ENCODE measurements around the gene TMEM202. TPM values are rescaled to one million over a fixed set of nuclear protein-coding genes. Genes with fewer than 3 reads are reported as not detected.

The TMEM202 gene, protein sequence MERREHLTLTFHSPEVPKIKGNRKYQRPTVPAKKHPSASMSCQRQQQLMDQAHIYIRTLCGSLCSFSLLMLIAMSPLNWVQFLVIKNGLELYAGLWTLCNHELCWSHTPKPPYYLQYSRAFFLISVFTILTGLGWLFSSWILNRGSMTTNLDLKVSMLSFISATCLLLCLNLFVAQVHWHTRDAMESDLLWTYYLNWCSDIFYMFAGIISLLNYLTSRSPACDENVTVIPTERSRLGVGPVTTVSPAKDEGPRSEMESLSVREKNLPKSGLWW
- total RNA-seq (not detected), total RNA-seq (0 reads per million in 29 experiments)
- not detected for total RNA-seq (2013)

DNA sequence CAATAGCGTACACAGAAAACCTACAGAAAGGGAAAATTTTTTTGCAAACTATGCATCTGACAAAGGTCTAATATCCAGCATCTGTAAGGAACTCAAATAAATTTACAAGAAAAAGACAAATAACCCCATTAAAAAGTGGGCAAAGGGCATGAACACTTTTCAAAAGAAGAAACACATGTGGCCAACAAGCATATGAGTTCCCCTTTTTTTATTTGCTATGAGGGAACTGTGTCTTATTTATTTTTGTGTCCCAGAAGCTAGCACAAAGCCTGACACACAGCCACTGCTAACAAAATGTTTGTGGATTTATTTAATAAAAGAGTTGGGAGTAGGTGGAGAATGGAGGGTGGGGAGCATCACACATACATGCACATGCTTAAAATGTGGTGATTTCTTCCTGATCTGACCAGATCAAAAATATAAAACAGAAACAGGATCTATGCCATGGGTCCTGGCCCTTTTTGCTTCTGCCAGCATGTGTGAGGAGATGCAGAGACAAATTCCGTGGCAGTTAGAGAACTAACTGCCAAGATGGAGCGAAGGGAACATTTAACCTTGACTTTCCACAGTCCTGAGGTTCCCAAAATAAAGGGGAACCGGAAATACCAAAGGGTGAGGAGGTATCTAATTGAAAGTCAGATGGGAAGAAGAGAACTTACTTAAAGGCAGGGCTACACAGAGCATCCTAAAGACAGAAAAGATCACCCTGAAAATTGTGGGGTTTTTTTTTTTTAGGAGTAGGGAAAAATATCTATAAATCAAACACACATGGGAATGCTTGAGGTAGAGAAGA is at the start of gene TMEM202:
Gene TMEM202, plus strand, starts transcription at position 510 of the 793 bp plus-strand sequence. Its CDS starts 22 bp downstream, at position 532.
- ATAC-seq (replicated peaks in 1 of 4): no peak
- H3K4me1 ChIP-seq (ENCODE audit: control insufficient read depth in 1 of 2, extremely low read depth in 1 of 2, insufficient read depth in 2 of 2, low read length in 2 of 2): no peaks in the 10 kb centered on the region
- 56% methylated on average over 2 of the region's 4 CpGs for WGBS (ENCODE audit: insufficient coverage)
- H3K9me3 ChIP-seq: no peaks in the 10 kb centered on the region
- no peak within 1 kb of the TSS for H3K4me3 ChIP-seq (ENCODE audit: control insufficient read depth in 1 of 2, extremely low read depth in 1 of 2, low read length in 1 of 2)
- Mint-ChIP-seq H3K4me3 (no peak within 1 kb of the TSS), H3K27ac (no peak within 1 kb of the TSS), H3K27me3 (peaks cover 10 to 12% of the 10 kb centered on the region in 2 donors), H3K4me1 (no peaks in the 10 kb centered on the region), H3K36me3 (no peaks in the 10 kb centered on the region), H3K9me3 (no peaks in the 10 kb centered on the region)
- no peak within 1 kb of the TSS for H3K27ac ChIP-seq (ENCODE audit: low read length)
- CTCF ChIA-PET: no interaction called here
- H3K27me3 ChIP-seq (replicated peaks in 1 of 2; ENCODE audit: control insufficient read depth in 2 of 2, extremely low read depth in 1 of 2, insufficient read depth in 2 of 2, low read length in 1 of 2): peaks cover under 1 to 5% of the 10 kb centered on the region in 2 experiments
- POLR2A ChIA-PET: no interaction called here
- no peaks in the 10 kb centered on the region for H3K36me3 ChIP-seq (ENCODE audit: control insufficient read depth in 2 of 2, extremely low read depth in 1 of 2, insufficient read depth in 1 of 2, low read length in 1 of 2)
- DNase-seq: no peak

GRCh38 chr15:72353266-72353665 is 44.8 kb upstream of the TMEM202 start:
- Histone ChIP-seq H3K4me3 (ENCODE audit: control insufficient read depth in 1 of 2, extremely low read depth in 1 of 2, low read length in 1 of 2) (no peak overlapping the region), H3K27me3 (replicated peaks in 1 of 2; ENCODE audit: control insufficient read depth in 2 of 2, extremely low read depth in 1 of 2, insufficient read depth in 2 of 2, low read length in 1 of 2) (no peaks in the 10 kb centered on the region), H3K27ac (ENCODE audit: low read length) (no peak overlapping the region), H3K4me1 (ENCODE audit: control insufficient read depth in 1 of 2, extremely low read depth in 1 of 2, insufficient read depth in 2 of 2, low read length in 2 of 2) (no peaks in the 10 kb centered on the region), H3K9me3 (no peaks in the 10 kb centered on the region), H3K36me3 (ENCODE audit: control insufficient read depth in 2 of 2, extremely low read depth in 1 of 2, insufficient read depth in 1 of 2, low read length in 1 of 2) (peaks cover 11 to 89% of the 10 kb centered on the region in 2 donors)
- Mint-ChIP-seq H3K4me1 (peaks cover 0 to 9% (median 8%) of the 10 kb centered on the region in 3 donors), H3K36me3 (peaks cover 58% of the 10 kb centered on the region), H3K27ac (no peak overlapping the region), H3K9me3 (no peaks in the 10 kb centered on the region), H3K27me3 (no peaks in the 10 kb centered on the region), H3K4me3 (no peak overlapping the region)
- whole genome bisulfite sequencing (ENCODE audit: insufficient coverage): 93% methylated on average over 2 of the region's 2 CpGs
- no peak for ATAC-seq (replicated peaks in 1 of 4)
- no peak for DNase-seq
- ChIA-PET POLR2A (no interaction called here), CTCF (no interaction called here)

DNA sequence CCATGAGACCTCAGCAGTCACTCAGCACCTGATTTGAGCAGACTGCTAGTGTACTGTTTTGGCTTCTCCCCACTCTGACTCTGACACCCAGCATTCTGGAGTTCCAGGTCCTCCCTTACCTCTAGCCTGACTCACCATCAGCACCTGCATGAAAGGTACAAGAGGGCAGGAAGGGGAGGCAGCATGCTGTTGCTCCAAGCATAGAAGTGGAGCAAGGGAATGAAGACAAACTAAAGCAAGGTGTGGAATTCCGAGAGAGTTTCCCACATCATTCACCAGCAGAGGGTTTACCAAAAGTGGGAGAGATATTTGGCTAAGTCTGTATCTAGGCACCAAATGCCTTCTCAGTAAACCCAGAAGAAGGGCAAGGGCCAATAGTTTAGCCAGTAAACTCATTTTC is 43.6 kb upstream of the TMEM202 start:
- no peaks in the 10 kb centered on the region for H3K9me3 Mint-ChIP-seq
- Histone ChIP-seq H3K9me3 (no peaks in the 10 kb centered on the region), H3K4me1 (ENCODE audit: control insufficient read depth in 1 of 2, extremely low read depth in 1 of 2, insufficient read depth in 2 of 2, low read length in 2 of 2) (peaks cover 0 to 9% of the 10 kb centered on the region in 2 experiments), H3K27me3 (replicated peaks in 1 of 2; ENCODE audit: control insufficient read depth in 2 of 2, extremely low read depth in 1 of 2, insufficient read depth in 2 of 2, low read length in 1 of 2) (no peaks in the 10 kb centered on the region), H3K4me3 (ENCODE audit: control insufficient read depth in 1 of 2, extremely low read depth in 1 of 2, low read length in 1 of 2) (no peak overlapping the region), H3K36me3 (ENCODE audit: control insufficient read depth in 2 of 2, extremely low read depth in 1 of 2, insufficient read depth in 1 of 2, low read length in 1 of 2) (peaks cover 4 to 79% of the 10 kb centered on the region in 2 donors), H3K27ac (ENCODE audit: low read length) (no peak overlapping the region)
- no peak for ATAC-seq (replicated peaks in 1 of 4)
- no CpG with 5 or more reads among the region's 1 CpG for WGBS (ENCODE audit: insufficient coverage)
- no peak overlapping the region for H3K4me3 Mint-ChIP-seq
- H3K4me1 Mint-ChIP-seq: peaks cover 10 to 19% (median 19%) of the 10 kb centered on the region in 3 donors
- DNase-seq: no peak
- no peaks in the 10 kb centered on the region for H3K27me3 Mint-ChIP-seq
- H3K27ac Mint-ChIP-seq: no peak overlapping the region
- CTCF ChIA-PET: interaction anchor here in 1 of 2 donors (0.6 kb wide), 1 partner anchor 45 kb away, joined by 3 read pairs; no protein-coding TSS in a partner anchor
- peaks cover 47% of the 10 kb centered on the region for H3K36me3 Mint-ChIP-seq
- POLR2A ChIA-PET: no interaction called here

- Histone ChIP-seq H3K36me3 (ENCODE audit: control insufficient read depth in 2 of 2, extremely low read depth in 1 of 2, insufficient read depth in 1 of 2, low read length in 1 of 2) (peaks cover 4 to 46% of the 10 kb centered on the region in 2 donors), H3K4me3 (ENCODE audit: control insufficient read depth in 1 of 2, extremely low read depth in 1 of 2, low read length in 1 of 2) (no peak overlapping the region), H3K4me1 (ENCODE audit: control insufficient read depth in 1 of 2, extremely low read depth in 1 of 2, insufficient read depth in 2 of 2, low read length in 2 of 2) (peaks cover 0 to 9% of the 10 kb centered on the region in 2 experiments), H3K9me3 (no peaks in the 10 kb centered on the region), H3K27ac (ENCODE audit: low read length) (no peak overlapping the region), H3K27me3 (replicated peaks in 1 of 2; ENCODE audit: control insufficient read depth in 2 of 2, extremely low read depth in 1 of 2, insufficient read depth in 2 of 2, low read length in 1 of 2) (no peaks in the 10 kb centered on the region)
- ChIA-PET POLR2A (no interaction called here), CTCF (no interaction called here)
- Mint-ChIP-seq H3K9me3 (no peaks in the 10 kb centered on the region), H3K27me3 (no peaks in the 10 kb centered on the region), H3K27ac (no peak overlapping the region), H3K4me1 (peaks cover 10 to 19% (median 19%) of the 10 kb centered on the region in 3 donors), H3K4me3 (no peak overlapping the region), H3K36me3 (peaks cover 27% of the 10 kb centered on the region)
- WGBS (ENCODE audit: insufficient coverage): 100% methylated on average over 1 of the region's 3 CpGs
- ATAC-seq (replicated peaks in 1 of 4) (no peak), DNase-seq (no peak)
These were observed 40.0 kb upstream of the TMEM202 start for GRCh38 chr15:72358121-72358520.

DNA sequence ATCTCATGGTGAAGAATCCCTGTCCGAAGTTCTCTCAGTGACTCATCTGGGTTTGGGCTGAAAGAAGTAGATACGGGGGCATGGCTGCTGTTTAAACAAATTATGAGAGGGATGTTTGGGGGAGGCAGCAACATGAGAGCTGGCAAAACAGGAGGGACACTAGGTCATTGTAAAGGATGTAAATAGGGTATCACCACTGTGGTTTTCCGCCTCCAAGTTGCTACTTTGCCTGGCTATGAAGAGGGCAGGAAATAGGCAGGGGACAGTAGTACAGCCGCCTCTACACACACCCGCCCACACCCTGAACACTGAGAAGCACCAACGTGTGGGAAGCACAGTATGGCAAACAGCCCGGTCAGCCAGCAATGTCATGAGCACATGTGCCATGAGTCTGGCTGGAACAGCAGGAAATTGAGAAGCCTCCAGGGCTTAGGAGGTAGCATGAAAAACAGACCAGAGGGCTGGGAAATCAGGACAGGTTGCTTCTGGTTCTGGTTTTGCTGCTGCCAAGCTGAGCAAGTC is 39.4 kb upstream of the TMEM202 start:
- 41% methylated on average over 3 of the region's 7 CpGs for WGBS (ENCODE audit: insufficient coverage)
- no peak overlapping the region for H3K27ac ChIP-seq (ENCODE audit: low read length)
- Mint-ChIP-seq H3K9me3 (no peaks in the 10 kb centered on the region), H3K27me3 (no peaks in the 10 kb centered on the region), H3K36me3 (peaks cover 24% of the 10 kb centered on the region), H3K27ac (peak overlapping the region; percentile 12 to 15), H3K4me1 (peaks cover 10 to 21% (median 21%) of the 10 kb centered on the region in 3 donors), H3K4me3 (no peak overlapping the region)
- no peaks in the 10 kb centered on the region for H3K27me3 ChIP-seq (replicated peaks in 1 of 2; ENCODE audit: control insufficient read depth in 2 of 2, extremely low read depth in 1 of 2, insufficient read depth in 2 of 2, low read length in 1 of 2)
- ATAC-seq (replicated peaks in 1 of 4): peak in 1 of 4 experiments; percentile 42
- POLR2A ChIA-PET: no interaction called here
- peaks cover 0 to 9% of the 10 kb centered on the region in 2 experiments for H3K4me1 ChIP-seq (ENCODE audit: control insufficient read depth in 1 of 2, extremely low read depth in 1 of 2, insufficient read depth in 2 of 2, low read length in 2 of 2)
- CTCF ChIA-PET: no interaction called here
- no peaks in the 10 kb centered on the region for H3K9me3 ChIP-seq
- no peak overlapping the region for H3K4me3 ChIP-seq (ENCODE audit: control insufficient read depth in 1 of 2, extremely low read depth in 1 of 2, low read length in 1 of 2)
- peaks cover 4 to 40% of the 10 kb centered on the region in 2 donors for H3K36me3 ChIP-seq (ENCODE audit: control insufficient read depth in 2 of 2, extremely low read depth in 1 of 2, insufficient read depth in 1 of 2, low read length in 1 of 2)
- DNase-seq: no peak

GRCh38 chr15:72361176-72361575 is 36.9 kb upstream of the TMEM202 start:
- Histone ChIP-seq H3K4me1 (ENCODE audit: control insufficient read depth in 1 of 2, extremely low read depth in 1 of 2, insufficient read depth in 2 of 2, low read length in 2 of 2) (peaks cover 0 to 13% of the 10 kb centered on the region in 2 experiments), H3K27me3 (replicated peaks in 1 of 2; ENCODE audit: control insufficient read depth in 2 of 2, extremely low read depth in 1 of 2, insufficient read depth in 2 of 2, low read length in 1 of 2) (no peaks in the 10 kb centered on the region), H3K27ac (ENCODE audit: low read length) (no peak overlapping the region), H3K4me3 (ENCODE audit: control insufficient read depth in 1 of 2, extremely low read depth in 1 of 2, low read length in 1 of 2) (no peak overlapping the region), H3K36me3 (ENCODE audit: control insufficient read depth in 2 of 2, extremely low read depth in 1 of 2, insufficient read depth in 1 of 2, low read length in 1 of 2) (peaks cover 0 to 15% of the 10 kb centered on the region in 2 donors), H3K9me3 (no peaks in the 10 kb centered on the region)
- H3K27me3 Mint-ChIP-seq: no peaks in the 10 kb centered on the region
- H3K4me3 Mint-ChIP-seq: no peak overlapping the region
- H3K36me3 Mint-ChIP-seq: peaks cover 20% of the 10 kb centered on the region
- ChIA-PET POLR2A (interaction anchor here (0.5 to 0.7 kb wide), 2 partner anchors 622 to 1386 kb away, joined by 3 to 4 read pairs; no protein-coding TSS in a partner anchor), CTCF (interaction anchor here (0.6 kb wide), 3 partner anchors 31 to 139 kb away, joined by 3 to 12 read pairs (median 6); no protein-coding TSS in a partner anchor)
- 100% methylated on average over 1 of the region's 1 CpG for WGBS (ENCODE audit: insufficient coverage)
- peaks cover 20 to 32% (median 30%) of the 10 kb centered on the region in 3 donors for H3K4me1 Mint-ChIP-seq
- H3K9me3 Mint-ChIP-seq: no peaks in the 10 kb centered on the region
- DNase-seq (no peak), ATAC-seq (replicated peaks in 1 of 4) (no peak)
- H3K27ac Mint-ChIP-seq: no peak overlapping the region
